IMR-90 (cell line): ENCODE data around the gene BPIFB1. TPM values are rescaled to one million over a fixed set of nuclear protein-coding genes. Genes with fewer than 3 reads are reported as not detected.

Experiments used
- ATAC-seq: fragments of 200-7000 bp; cut with Tn5 transposase; 2 replicates; pipeline ENCODE4 v1.9.1; 2020; ENCODE audit warnings: low read depth, mild to moderate bottlenecking, moderate library complexity
- Bru-seq: library from RNA; stranded (reverse); fragments of 400-500 nt; gene quantifications from one replicate; lab custom pipeline; 2021; lab: Mats Ljungman, UMichigan
- BruChase-seq, 2 experiments: library from RNA; stranded (reverse); fragments of 400-500 nt; gene quantifications; one replicate each; lab custom pipeline; 2021; lab: Mats Ljungman, UMichigan
- BruUV-seq: library from RNA; stranded (reverse); fragments of 400-500 nt; replicated peaks from 2 replicates; lab custom pipeline; 2021; lab: Mats Ljungman, UMichigan
- CTCF ChIA-PET: fragments of 300-600 bp; formaldehyde crosslinking; extraction: SDS; loops from one replicate; lab custom pipeline; 2021; ENCODE audit warnings: antibody characterized with exemption; lab: Yijun Ruan, JAX
- POLR2A ChIA-PET: fragments of 300-600 bp; sonication (Branson Sonifier 250); formaldehyde crosslinking; loops from one replicate; lab custom pipeline; 2022; ENCODE audit warnings: antibody characterized with exemption; ENCODE audit not compliant: unreplicated experiment; lab: Charles Lee
- DNase-seq: peaks from one replicate; pipeline ENCODE4 v3.0.0; 2013
- H2AFZ ChIP-seq: replicated peaks from 2 replicates; pipeline ENCODE3; 2013; ENCODE audit warnings: low read length, mild to moderate bottlenecking; ENCODE audit not compliant: poor library complexity
- H2AK5ac ChIP-seq: 2 replicates; pipeline ENCODE4 v1.6.1; 2013; ENCODE audit warnings: low read depth, low read length, inconsistent platforms
- H2AK9ac ChIP-seq: replicated peaks from 2 replicates; pipeline ENCODE3; 2013; ENCODE audit warnings: mild to moderate bottlenecking, low read depth, low read length, moderate library complexity; ENCODE audit not compliant: poor library complexity
- H2BK120ac ChIP-seq: 2 replicates; pipeline ENCODE4 v1.6.1; 2013; ENCODE audit warnings: low read depth, low read length, inconsistent platforms
- H2BK15ac ChIP-seq: 3 replicates; pipeline ENCODE4 v1.6.1; 2013; ENCODE audit warnings: low read depth, low read length, inconsistent platforms
- H2BK20ac ChIP-seq: 2 replicates; pipeline ENCODE4 v1.6.1; 2013; ENCODE audit warnings: low read depth, mild to moderate bottlenecking, inconsistent platforms, low read length, moderate library complexity
- H2BK5ac ChIP-seq: 2 replicates; pipeline ENCODE4 v1.6.1; 2013; ENCODE audit warnings: mild to moderate bottlenecking, low read depth, low read length, inconsistent platforms; ENCODE audit not compliant: poor library complexity, severe bottlenecking
- H3K14ac ChIP-seq: replicated peaks from 2 replicates; pipeline ENCODE4 v1.6.1; 2013; ENCODE audit warnings: low read depth, low read length, inconsistent platforms
- H3K18ac ChIP-seq: 2 replicates; pipeline ENCODE4 v1.6.1; 2013; ENCODE audit warnings: low read depth, low read length, control low read depth
- H3K23ac ChIP-seq: 2 replicates; pipeline ENCODE4 v1.6.1; 2013; ENCODE audit warnings: low read depth, low read length, inconsistent platforms
- H3K27ac ChIP-seq: 2 replicates; pipeline ENCODE4 v1.5.1; 2013; ENCODE audit warnings: mild to moderate bottlenecking, control low read depth, low read length; ENCODE audit not compliant: insufficient read depth
- H3K27me3 ChIP-seq: 2 replicates; pipeline ENCODE4 v1.6.1; 2013; ENCODE audit warnings: low read length; ENCODE audit not compliant: control insufficient read depth, insufficient read depth
- H3K36me3 ChIP-seq: 2 replicates; pipeline ENCODE4 v1.6.1; 2013; ENCODE audit warnings: low read length, mixed read lengths; ENCODE audit not compliant: control insufficient read depth, insufficient read depth
- H3K4ac ChIP-seq: 2 replicates; pipeline ENCODE4 v1.6.1; 2013; ENCODE audit warnings: low read depth, low read length, inconsistent platforms
- H3K4me1 ChIP-seq: 2 replicates; pipeline ENCODE4 v1.6.1; 2013; ENCODE audit warnings: low read length, mixed read lengths; ENCODE audit not compliant: control insufficient read depth, insufficient read depth
- H3K4me2 ChIP-seq: 2 replicates; pipeline ENCODE4 v1.6.1; 2013; ENCODE audit warnings: low read depth, mild to moderate bottlenecking, control low read depth, low read length, moderate library complexity
- H3K4me3 ChIP-seq: 2 replicates; pipeline ENCODE4 v1.5.1; 2013; ENCODE audit warnings: low read depth, mild to moderate bottlenecking, control low read depth, low read length, moderate library complexity; ENCODE audit not compliant: insufficient read depth
- H3K56ac ChIP-seq: 2 replicates; pipeline ENCODE4 v1.6.1; 2013; ENCODE audit warnings: low read length, inconsistent platforms; ENCODE audit not compliant: insufficient read depth; ENCODE audit errors: extremely low read depth
- H3K79me1 ChIP-seq, 2 experiments: 2 replicates each; pipeline ENCODE4 v1.6.1; 2013; ENCODE audit warnings: low read length in 2 of 2, inconsistent platforms in 1 of 2, low read depth in 1 of 2
- H3K9ac ChIP-seq: 2 replicates; pipeline ENCODE4 v1.6.1; 2013; ENCODE audit warnings: low read depth, low read length, control low read depth
- H3K9me1 ChIP-seq: 2 replicates; pipeline ENCODE4 v1.6.1; 2013; ENCODE audit warnings: low read length, inconsistent platforms; ENCODE audit not compliant: insufficient read depth
- H3K9me3 ChIP-seq: 2 replicates; pipeline ENCODE4 v1.6.1; 2013; ENCODE audit warnings: low read length; ENCODE audit not compliant: control insufficient read depth, insufficient read depth
- H4K20me1 ChIP-seq: 2 replicates; pipeline ENCODE4 v1.6.1; 2013; ENCODE audit warnings: low read length, inconsistent platforms; ENCODE audit not compliant: insufficient read depth
- H4K5ac ChIP-seq: 2 replicates; pipeline ENCODE4 v1.6.1; 2013; ENCODE audit warnings: mild to moderate bottlenecking, low read depth, low read length, control low read depth
- H4K8ac ChIP-seq, 2 experiments: 2 replicates each; pipeline ENCODE4 v1.6.1; 2013; ENCODE audit warnings: low read depth in 2 of 2, low read length in 2 of 2, control low read depth in 1 of 2, inconsistent platforms in 1 of 2
- H4K91ac ChIP-seq: 2 replicates; pipeline ENCODE4 v1.6.1; 2013; ENCODE audit warnings: low read depth, low read length, inconsistent platforms; ENCODE audit not compliant: insufficient read depth
- FOS ChIP-seq: fragments of 150-350 bp; IDR thresholded peaks from 2 replicates; pipeline ENCODE4 v1.6.1; 2016; ENCODE audit warnings: low read depth, low read length
- MAFK ChIP-seq: IDR thresholded peaks from 2 replicates; pipeline ENCODE4 v1.6.1; 2012; ENCODE audit warnings: low read depth, low read length, improper control_type of control experiment
- WGBS, 2 experiments: methylation state at CpG; one replicate each; pipeline versions ENCODE4 v1.1.5 to v1.1.7; 2013; ENCODE audit warnings: missing lambda C conversion rate in 2 of 2; ENCODE audit not compliant: insufficient read length in 1 of 2; ENCODE audit errors: extremely low coverage in 2 of 2; 5-methylcytosine and 5-hydroxymethylcytosine counted together
- dilution Hi-C: fragments of 300-500 bp; cut with HindIII; formaldehyde crosslinking; loops from one replicate; pipeline ENCODE4 v1.14.3; 2018; ENCODE audit warnings: low sequenced_read_pairs; ENCODE audit not compliant: unreplicated experiment
- in situ Hi-C: fragments of 300-500 bp; cut with MboI; formaldehyde crosslinking; loops from 3 replicates; pipeline ENCODE4 v1.14.3; 2019; ENCODE audit warnings: low sequenced_read_pairs, inconsistent platforms, mixed read lengths
- intact Hi-C: fragments of 100-400 bp; cut with micrococcal nuclease; formaldehyde crosslinking; loops from 2 replicates; pipeline ENCODE4 v1.10.0; 2022
- long read RNA-seq: library from polyadenylated mRNA; unstranded; transcript quantifications from one replicate; pipeline ENCODE4 v2.0.0, GENCODE V29; 2021; ENCODE audit not compliant: unreplicated experiment
- polyA plus RNA-seq, 3 experiments: library from polyadenylated mRNA; depleted of rRNA; stranded (reverse); fragments of >200 nt; gene quantifications; 2 replicates each; pipeline ENCODE4 v1.2.3, GENCODE V29; 2012; ENCODE audit warnings: low replicate concordance in 1 of 3
- total RNA-seq: library from RNA; depleted of rRNA; stranded (reverse); fragments of >200 nt; gene quantifications from 2 replicates; pipeline ENCODE4 v1.2.3, GENCODE V29; 2012; rRNA removed

The BPIFB1 gene
- total RNA-seq (not detected in 2 replicates), polyA plus RNA-seq (2012; rRNA removed) (not detected in 2 replicates), Bru-seq, nascent RNA (not detected), BruChase-seq, experiment 1, labeled RNA remaining after a 6-hour chase (not detected), BruChase-seq, experiment 2, labeled RNA remaining after a 2-hour chase (not detected)
- not detected in 2 replicates for polyA plus RNA-seq (2012; cell fraction: cytosol; rRNA removed)
- not detected in 2 replicates for polyA plus RNA-seq (2012; cell fraction: nucleus; rRNA removed; ENCODE audit: low replicate concordance)
- long read RNA-seq: 0 reads

GRCh38 chr20:33282991-33283555 is at the start of gene BPIFB1:
BPIFB1 (plus strand) TSS chr20:33283214; CDS start chr20:33286074, 2,860 bp downstream.
- no peaks in the 10 kb centered on the region for H3K79me1 ChIP-seq
- BruUV-seq: no TSS peak
- no peaks in the 10 kb centered on the region for H4K20me1 ChIP-seq
- H3K56ac ChIP-seq: no peak within 1 kb of the TSS
- H3K27me3 ChIP-seq: peaks cover 29% of the 10 kb centered on the region
- dilution Hi-C loops: no loop called here
- ATAC-seq (no peak), DNase-seq (no peak)
- H2AK5ac ChIP-seq: no peak within 1 kb of the TSS
- H3K36me3 ChIP-seq: no peaks in the 10 kb centered on the region
- H2BK120ac ChIP-seq: no peak within 1 kb of the TSS
- no peak within 1 kb of the TSS for H2AFZ ChIP-seq
- no peaks in the 10 kb centered on the region for H3K9me3 ChIP-seq
- TF ChIP-seq FOS: no peak
- TF ChIP-seq MAFK: no peak
- no peak within 1 kb of the TSS for H2BK5ac ChIP-seq
- no peak within 1 kb of the TSS for H3K14ac ChIP-seq
- H3K23ac ChIP-seq: no peak within 1 kb of the TSS
- WGBS, 2 experiments: no CpG with 5 or more reads among the region's 13 CpGs
- no peak within 1 kb of the TSS for H2BK20ac ChIP-seq
- H4K8ac ChIP-seq: no peak within 1 kb of the TSS
- H3K4me2 ChIP-seq: no peak within 1 kb of the TSS
- no peak within 1 kb of the TSS for H4K5ac ChIP-seq
- H3K18ac ChIP-seq: no peak within 1 kb of the TSS
- H3K27ac ChIP-seq: no peak within 1 kb of the TSS
- H3K4ac ChIP-seq: no peak within 1 kb of the TSS
- H4K91ac ChIP-seq: no peak within 1 kb of the TSS
- H2AK9ac ChIP-seq: no peak within 1 kb of the TSS
- H2BK15ac ChIP-seq: no peak within 1 kb of the TSS
- in situ Hi-C loops: no loop called here
- no peaks in the 10 kb centered on the region for H3K9me1 ChIP-seq
- CTCF ChIA-PET: no interaction called here
- POLR2A ChIA-PET: interaction anchor here (0.6 kb wide), 1 partner anchor 111 kb away, joined by 3 read pairs; no protein-coding TSS in a partner anchor
- intact Hi-C loops: no loop called here
- no peaks in the 10 kb centered on the region for H3K4me1 ChIP-seq
- no peak within 1 kb of the TSS for H3K9ac ChIP-seq
- no peak within 1 kb of the TSS for H3K4me3 ChIP-seq
